Measurements from ENCODE around the gene CLCN7.

CLCN7 gene

GRCh38 chr16:1430759-1431496, 43.9 kb downstream of the CLCN7 start, which contains the start of gene PERCC1:
Gene PERCC1, plus strand, starts transcription at chr16:1431078. Its CDS starts 1,516 bp downstream, at chr16:1432594.
- DNase-seq (ENCODE audit: low spot score), result no peak

GRCh38 chr16:1430214-1430758, 44.5 kb downstream of the CLCN7 start:
- DNase-seq (ENCODE audit: low spot score), result no peak

- no peak for DNase-seq (ENCODE audit: low spot score)
These were observed 45.2 kb downstream of the CLCN7 start for GRCh38 chr16:1429631-1430030.

- no peak for DNase-seq (ENCODE audit: low spot score)
These were observed 45.8 kb downstream of the CLCN7 start for GRCh38 chr16:1429012-1429411.

GRCh38 chr16:1428511-1428910, 46.3 kb downstream of the CLCN7 start:
- no peak for DNase-seq (ENCODE audit: low spot score)

GRCh38 chr16:1427473-1428461, 47.1 kb downstream of the CLCN7 start:
- no peak for DNase-seq (ENCODE audit: low spot score)

GRCh38 chr16:1426734-1427471, 47.9 kb downstream of the CLCN7 start:
- no peak for DNase-seq (ENCODE audit: low spot score)

GRCh38 chr16:1425616-1426370, 49.0 kb downstream of the CLCN7 start:
- DNase-seq (ENCODE audit: low spot score), result no peak

- no peak for DNase-seq (ENCODE audit: low spot score)
These were observed 50.8 kb downstream of the CLCN7 start for GRCh38 chr16:1424028-1424427.

- DNase-seq (ENCODE audit: low spot score), result no peak
These were observed 52.8 kb downstream of the CLCN7 start for GRCh38 chr16:1422076-1422475.

- no peak for DNase-seq (ENCODE audit: low spot score)
These were observed 54.7 kb downstream of the CLCN7 start for GRCh38 chr16:1420111-1420539.

GRCh38 chr16:1416521-1416941, 58.3 kb downstream of the CLCN7 start:
- no peak for DNase-seq (ENCODE audit: low spot score)

GRCh38 chr16:1414532-1415260, 60.1 kb downstream of the CLCN7 start, which contains the start of gene UNKL:
Gene UNKL, minus strand, starts transcription at chr16:1414704. Its CDS starts 13 bp downstream, at chr16:1414691.
- peak; percentile 98 for DNase-seq (ENCODE audit: low spot score)

GRCh38 chr16:1413684-1414531, 60.9 kb downstream of the CLCN7 start:
- peak; percentile 81 for DNase-seq (ENCODE audit: low spot score)

- DNase-seq (ENCODE audit: low spot score), result no peak
These were observed 62.0 kb downstream of the CLCN7 start for GRCh38 chr16:1412847-1413246.

GRCh38 chr16:1408171-1408837, 66.5 kb downstream of the CLCN7 start:
- DNase-seq (ENCODE audit: low spot score), result peak; percentile 99

- DNase-seq (ENCODE audit: low spot score), result peak; percentile 65
These were observed 67.1 kb downstream of the CLCN7 start for GRCh38 chr16:1407753-1408152.

- DNase-seq (ENCODE audit: low spot score), result no peak
These were observed 71.1 kb downstream of the CLCN7 start for GRCh38 chr16:1403733-1404132.

GRCh38 chr16:1403036-1403435, 71.8 kb downstream of the CLCN7 start:
- DNase-seq (ENCODE audit: low spot score), result no peak
